NT2/D1 (cell line): ENCODE data around the gene GMDS.

ENCODE experiments used
- DNase-seq: peaks from one replicate; pipeline ENCODE4 v3.0.0-alpha.2; 2011; ENCODE audit warnings: low read depth, low spot score
- H3K27me3 ChIP-seq: 2 replicates; pipeline ENCODE4 v1.6.0; 2011; ENCODE audit warnings: mild to moderate bottlenecking; ENCODE audit not compliant: insufficient read length, insufficient read depth
- H3K36me3 ChIP-seq: 2 replicates; pipeline ENCODE4 v1.6.1; 2011; ENCODE audit warnings: mild to moderate bottlenecking, low read length, mixed read lengths; ENCODE audit not compliant: insufficient read depth, insufficient read length
- H3K4me1 ChIP-seq: 2 replicates; pipeline ENCODE4 v1.5.1; 2011; ENCODE audit not compliant: insufficient read depth, insufficient read length
- H3K4me3 ChIP-seq: 2 replicates; pipeline ENCODE4 v1.5.1; 2011; ENCODE audit warnings: low read depth; ENCODE audit not compliant: insufficient read length
- H3K9ac ChIP-seq: 2 replicates; pipeline ENCODE4 v1.6.0; 2011; ENCODE audit warnings: low read depth; ENCODE audit not compliant: insufficient read length
- H3K9me3 ChIP-seq: 2 replicates; pipeline ENCODE4 v1.5.1; 2011; ENCODE audit warnings: mild to moderate bottlenecking, low read length; ENCODE audit not compliant: insufficient read depth
- SUZ12 ChIP-seq: IDR thresholded peaks from 2 replicates; pipeline ENCODE4 v1.6.1; 2011; ENCODE audit not compliant: insufficient read length, insufficient read depth; ENCODE audit errors: extremely low read depth
- YY1 ChIP-seq: IDR thresholded peaks from 2 replicates; pipeline ENCODE4 v1.6.1; 2011; ENCODE audit not compliant: insufficient read length, insufficient read depth
- ZNF274 ChIP-seq: IDR thresholded peaks from 2 replicates; pipeline ENCODE4 v1.6.1; 2011; ENCODE audit warnings: mild to moderate bottlenecking, low read depth, low read length

The GMDS gene

DNA sequence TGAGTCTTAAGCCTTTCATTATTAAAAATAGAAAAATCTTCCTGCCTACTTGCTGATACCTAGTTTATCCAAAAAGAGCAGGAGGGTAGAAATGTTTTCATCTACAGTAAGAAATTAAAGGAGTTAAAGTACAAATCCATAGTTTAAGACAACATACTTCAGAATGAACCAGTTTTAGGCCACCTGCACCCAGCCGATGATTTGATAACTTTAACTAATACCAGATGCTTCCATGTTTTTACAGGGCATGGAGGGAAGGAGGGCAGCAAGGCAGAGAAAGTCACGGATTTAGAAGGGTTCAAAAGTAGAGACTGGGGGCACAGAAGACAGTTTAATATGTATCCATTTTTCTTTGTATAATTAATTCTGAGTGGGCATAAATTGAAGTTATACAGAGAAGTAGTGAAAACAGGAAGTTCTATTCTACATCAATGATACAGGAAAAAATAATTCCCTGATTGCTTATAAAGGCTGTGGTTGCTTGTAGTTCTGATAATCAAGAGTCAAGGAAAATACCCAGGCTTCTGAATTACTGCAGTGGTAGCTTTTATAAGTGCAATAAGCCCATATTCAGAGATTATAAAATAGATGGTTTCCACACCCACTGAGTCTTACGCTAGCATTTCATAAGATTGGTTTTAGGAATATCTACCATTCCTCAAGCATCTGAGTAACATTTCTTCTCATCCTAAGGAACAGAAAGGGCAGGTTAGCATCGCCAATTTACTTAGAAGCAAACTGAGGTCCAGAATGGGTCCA, 72.0 kb downstream of the GMDS start:
- H3K36me3 ChIP-seq: no peaks in the 10 kb centered on the region
- H3K9me3 ChIP-seq: no peaks in the 10 kb centered on the region; the same call in 1 of the 2 replicates
- H3K27me3 ChIP-seq: no peaks in the 10 kb centered on the region
- no peak overlapping the region for H3K4me3 ChIP-seq
- H3K4me1 ChIP-seq: no peaks in the 10 kb centered on the region
- DNase-seq: no peak
- TF ChIP-seq ZNF274 (no peak), YY1 (no peak), SUZ12 (no peak)
- no peak overlapping the region for H3K9ac ChIP-seq

DNA sequence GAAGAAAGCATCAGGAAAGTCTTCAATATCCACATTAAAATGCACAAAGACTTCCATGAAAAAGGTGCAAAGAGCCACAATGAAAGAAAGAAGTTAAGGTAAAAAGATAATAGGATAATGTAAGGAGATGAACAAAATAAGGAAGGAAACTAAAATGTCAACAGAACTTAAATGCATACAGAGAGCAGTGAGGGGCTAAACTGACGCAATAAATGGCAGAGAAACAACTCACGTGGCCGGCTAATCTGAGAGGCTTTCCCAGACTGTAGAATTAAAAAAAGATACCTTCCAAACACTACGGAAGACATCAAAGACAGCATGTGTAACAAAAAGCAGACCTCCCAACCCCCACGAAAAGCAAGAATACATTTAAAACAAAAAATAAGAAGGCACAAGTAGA, 73.7 kb downstream of the GMDS start:
- TF ChIP-seq ZNF274 (no peak), SUZ12 (no peak), YY1 (no peak)
- no peak overlapping the region for H3K4me3 ChIP-seq

DNA sequence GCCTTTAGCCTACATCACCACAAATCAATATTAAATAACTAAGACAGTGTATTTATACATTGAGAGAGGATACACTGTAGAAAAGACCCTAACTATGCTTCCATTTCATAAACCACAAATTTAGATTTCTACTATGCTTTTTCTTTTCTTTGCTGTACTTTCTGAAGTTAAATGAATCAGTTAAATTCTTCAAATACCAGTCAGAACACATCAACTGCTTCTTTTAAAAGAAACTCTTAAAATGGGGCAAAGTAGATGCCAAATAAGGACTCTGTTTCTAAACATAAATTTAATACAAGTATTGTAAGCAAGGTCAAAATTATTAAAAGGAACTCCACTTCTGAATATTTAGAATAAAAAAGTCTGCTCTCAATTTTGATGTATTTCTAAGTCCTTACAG, 76.9 kb downstream of the GMDS start:
- H3K4me1 ChIP-seq: no peaks in the 10 kb centered on the region
- H3K9me3 ChIP-seq: peaks cover 23% of the 10 kb centered on the region
- no peaks in the 10 kb centered on the region for H3K36me3 ChIP-seq
- no peaks in the 10 kb centered on the region for H3K27me3 ChIP-seq
- TF ChIP-seq ZNF274 (no peak), YY1 (no peak), SUZ12 (no peak)
- no peak for DNase-seq
- H3K9ac ChIP-seq: no peak overlapping the region
- no peak overlapping the region for H3K4me3 ChIP-seq

More for the DNA sequence above, 73.7 kb downstream of the GMDS start:
- no peak overlapping the region for H3K9ac ChIP-seq
- H3K36me3 ChIP-seq: no peaks in the 10 kb centered on the region
- no peaks in the 10 kb centered on the region for H3K4me1 ChIP-seq
- DNase-seq: no peak
- H3K27me3 ChIP-seq: no peaks in the 10 kb centered on the region
- no peaks in the 10 kb centered on the region for H3K9me3 ChIP-seq

DNA sequence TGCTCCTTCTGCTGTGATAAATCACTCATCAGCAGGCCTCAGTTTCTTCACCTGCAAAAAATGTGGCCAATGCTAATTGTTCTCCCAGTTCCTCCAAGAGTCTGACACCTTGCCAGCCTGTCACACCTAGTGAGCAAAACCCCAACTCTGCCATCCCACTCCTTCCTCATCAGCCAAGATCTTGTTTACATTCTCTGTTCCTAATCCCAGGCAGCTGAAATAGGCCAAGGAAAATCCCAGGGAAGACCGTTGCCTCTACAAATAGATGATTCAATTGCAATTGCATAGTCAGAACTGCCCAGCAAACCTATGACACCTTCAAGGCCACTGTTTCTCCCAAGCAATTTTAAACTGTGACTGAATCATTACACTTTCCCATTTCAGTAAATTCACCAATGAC, 78.7 kb downstream of the GMDS start:
- no peak overlapping the region for H3K9ac ChIP-seq
- H3K4me1 ChIP-seq: no peaks in the 10 kb centered on the region
- no peaks in the 10 kb centered on the region for H3K27me3 ChIP-seq
- no peaks in the 10 kb centered on the region for H3K36me3 ChIP-seq
- no peak for TF ChIP-seq YY1
- no peak for TF ChIP-seq SUZ12
- TF ChIP-seq ZNF274: no peak
- DNase-seq: no peak
- H3K9me3 ChIP-seq: peaks cover 25% of the 10 kb centered on the region
- no peak overlapping the region for H3K4me3 ChIP-seq

DNA sequence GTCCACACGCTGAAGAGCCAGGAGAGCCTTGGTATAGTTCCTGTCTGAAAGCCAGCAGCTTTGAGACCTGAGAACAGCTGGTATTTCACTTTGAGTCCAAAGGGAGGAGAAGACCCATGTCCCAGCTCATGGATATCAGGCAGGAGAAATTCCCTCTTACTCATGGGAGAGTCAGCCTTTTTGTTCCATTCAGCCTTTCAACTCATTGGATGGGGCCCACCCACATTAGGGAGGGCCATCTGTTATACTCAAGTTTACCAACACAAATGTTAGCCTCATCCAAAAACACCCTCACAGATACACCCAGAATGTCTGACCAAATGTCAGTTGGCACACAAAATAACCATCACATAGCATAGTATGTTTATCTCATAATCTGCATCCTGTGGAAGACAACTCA, 80.1 kb downstream of the GMDS start:
- no peak for DNase-seq
- Histone ChIP-seq H3K9ac (no peak overlapping the region), H3K27me3 (no peaks in the 10 kb centered on the region), H3K9me3 (peaks cover 25% of the 10 kb centered on the region), H3K36me3 (no peaks in the 10 kb centered on the region), H3K4me1 (no peaks in the 10 kb centered on the region), H3K4me3 (no peak overlapping the region)
- TF ChIP-seq SUZ12 (no peak), ZNF274 (no peak)

DNA sequence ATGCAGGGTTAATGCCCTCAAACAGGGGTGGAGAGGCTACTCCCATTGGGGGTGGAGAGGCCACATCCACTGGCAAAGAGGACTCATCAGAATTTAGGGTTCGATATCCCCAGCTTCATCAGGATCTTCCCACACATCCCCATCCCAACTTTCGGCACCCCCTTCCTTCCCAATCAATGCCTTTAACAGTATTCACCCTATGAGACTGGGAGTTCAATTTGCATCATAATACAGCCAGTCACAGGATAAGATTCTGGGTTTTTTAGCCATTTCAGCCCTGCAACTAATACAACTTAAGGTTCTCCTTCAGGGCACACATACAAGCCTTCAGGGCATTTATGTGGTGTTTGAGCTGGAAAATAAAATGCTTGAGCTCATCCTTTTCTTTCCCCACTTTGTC, 80.9 kb downstream of the GMDS start:
- Histone ChIP-seq H3K4me1 (no peaks in the 10 kb centered on the region), H3K36me3 (no peaks in the 10 kb centered on the region), H3K9ac (no peak overlapping the region), H3K4me3 (no peak overlapping the region), H3K9me3 (peaks cover 25% of the 10 kb centered on the region), H3K27me3 (no peaks in the 10 kb centered on the region)
- TF ChIP-seq SUZ12 (no peak), ZNF274 (no peak)
- peak; percentile 9 for DNase-seq

DNA sequence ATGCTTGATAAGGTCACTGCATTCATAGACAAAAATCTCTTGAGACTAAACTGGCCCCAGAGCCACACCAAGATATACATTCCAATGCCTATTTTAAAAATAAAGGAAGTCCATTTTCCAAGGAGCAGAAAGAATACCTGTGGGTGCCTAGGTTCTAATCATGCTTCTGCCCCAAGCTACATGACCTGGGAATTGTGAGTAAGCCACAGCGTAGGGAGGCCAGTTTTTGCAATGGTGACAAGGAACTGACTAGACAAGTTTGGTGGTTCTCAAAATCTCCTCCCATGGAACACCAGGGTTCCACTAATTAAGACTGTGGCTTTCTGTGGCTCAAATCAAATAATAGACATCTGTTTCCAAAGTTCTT, 83.3 kb downstream of the GMDS start:
- Histone ChIP-seq H3K9ac (no peak overlapping the region), H3K9me3 (peaks cover 25% of the 10 kb centered on the region), H3K27me3 (no peaks in the 10 kb centered on the region), H3K36me3 (no peaks in the 10 kb centered on the region), H3K4me1 (no peaks in the 10 kb centered on the region), H3K4me3 (no peak overlapping the region)
- TF ChIP-seq SUZ12: no peak
- no peak for TF ChIP-seq YY1
- no peak for DNase-seq
